B cell (primary cell): ENCODE measurements around the gene SLC5A10. TPM values are rescaled to one million over a fixed set of nuclear protein-coding genes. Genes with fewer than 3 reads are reported as not detected.

Source experiments
- ATAC-seq: fragments of 200-7000 bp; cut with Tn5 transposase; one replicate; pipeline ENCODE4 v1.10.0; 2021; ENCODE audit warnings: low read depth, mild to moderate bottlenecking, moderate number of reproducible peaks, moderate library complexity
- CTCF ChIA-PET: fragments of 350-600 bp; sonication (Branson Sonifier 250); formaldehyde crosslinking; loops from one replicate; lab custom pipeline; 2021; ENCODE audit warnings: antibody characterized with exemption, inconsistent platforms; lab: Charles Lee
- POLR2A ChIA-PET: fragments of 350-600 bp; sonication (Branson Sonifier 250); formaldehyde crosslinking; loops from one replicate; lab custom pipeline; 2021; ENCODE audit warnings: antibody characterized with exemption; lab: Charles Lee
- DNase-seq: peaks from one replicate; pipeline ENCODE4 v3.0.0; 2013
- H2AFZ ChIP-seq: 2 replicates; pipeline ENCODE4 v1.6.1; 2012; ENCODE audit warnings: mild to moderate bottlenecking, low read depth, low read length; ENCODE audit not compliant: insufficient read depth, poor library complexity, severe bottlenecking
- H3K27ac ChIP-seq, 2 donors: 1 replicate in 1 of 2; 2 replicates in 1 of 2; pipeline ENCODE4 v1.5.1; 2012 to 2013; ENCODE audit warnings: low read length in 2 of 2, mild to moderate bottlenecking in 2 of 2, moderate library complexity in 1 of 2
- H3K27me3 ChIP-seq, 4 experiments: fragments of 200-600 bp in 1 of 4; sonication (generic) in 1 of 4; replicated peaks in 1 of 4; 1 replicate in 2 of 4; 2 replicates in 2 of 4; pipeline versions ENCODE4 v1.6.1 to v1.7.0; 2013 to 2016; ENCODE audit warnings: low read length in 3 of 4, mild to moderate bottlenecking in 2 of 4, mixed read lengths in 1 of 4, moderate library complexity in 1 of 4; ENCODE audit not compliant: insufficient read depth in 4 of 4, control insufficient read depth in 3 of 4; ENCODE audit errors: control extremely low read depth in 1 of 4
- H3K36me3 ChIP-seq, 2 experiments: replicated peaks in 1 of 2; 1 replicate in 1 of 2; 2 replicates in 1 of 2; pipeline versions ENCODE4 v1.6.1 to v1.7.1; 2013; ENCODE audit warnings: low read length in 1 of 2; ENCODE audit not compliant: insufficient read depth in 2 of 2, control insufficient read depth in 1 of 2; ENCODE audit errors: control extremely low read depth in 1 of 2, extremely low read depth in 1 of 2
- H3K4me1 ChIP-seq, 2 donors: fragments of 200-600 bp in 1 of 2; sonication (generic) in 1 of 2; 1 replicate in 1 of 2; 2 replicates in 1 of 2; pipeline versions ENCODE4 v1.5.1 to v1.6.1; 2013 to 2017; ENCODE audit warnings: low read length in 2 of 2; ENCODE audit not compliant: control insufficient read depth in 2 of 2, insufficient read depth in 2 of 2
- H3K4me2 ChIP-seq: replicated peaks from 2 replicates; pipeline ENCODE3; 2012; ENCODE audit warnings: mild to moderate bottlenecking, low read depth, low read length; ENCODE audit not compliant: poor library complexity, severe bottlenecking
- H3K4me3 ChIP-seq, 5 experiments: fragments of 200-600 bp in 1 of 5; sonication (generic) in 1 of 5; 1 replicate in 3 of 5; 2 replicates in 2 of 5; pipeline versions ENCODE4 v1.5.1 to v1.7.0; 2011 to 2016; ENCODE audit warnings: low read length in 4 of 5, mild to moderate bottlenecking in 4 of 5, low read depth in 2 of 5, control low read depth in 1 of 5, moderate library complexity in 1 of 5; ENCODE audit not compliant: insufficient read depth in 1 of 5; ENCODE audit errors: control extremely low read depth in 1 of 5, extremely low read depth in 1 of 5
- H3K79me2 ChIP-seq: fragments of 200-600 bp; sonication (generic); one replicate; pipeline ENCODE4 v1.6.0; 2016; ENCODE audit warnings: low read length; ENCODE audit not compliant: control insufficient read depth, insufficient read depth
- H3K9ac ChIP-seq: fragments of 200-600 bp; sonication (generic); 2 replicates; pipeline ENCODE4 v1.6.1; 2017; ENCODE audit warnings: mild to moderate bottlenecking, low read length, moderate library complexity
- H3K9me3 ChIP-seq, 3 donors: one replicate each; pipeline versions ENCODE4 v1.6.1 to v1.7.1; 2013; ENCODE audit warnings: low read length in 2 of 3; ENCODE audit not compliant: control insufficient read depth in 2 of 3, insufficient read depth in 1 of 3; ENCODE audit errors: control extremely low read depth in 1 of 3
- H4K20me1 ChIP-seq: 2 replicates; pipeline ENCODE4 v1.6.0; 2012; ENCODE audit warnings: mild to moderate bottlenecking, low read length; ENCODE audit not compliant: insufficient read depth, control insufficient read depth, poor library complexity, severe bottlenecking
- H3K27ac Mint-ChIP-seq: one replicate; pipeline ENCODE4 v1.8.0; 2021; ENCODE audit warnings: mixed read lengths
- H3K27me3 Mint-ChIP-seq: one replicate; pipeline ENCODE4 v1.8.0; 2021; ENCODE audit warnings: mixed read lengths
- H3K4me1 Mint-ChIP-seq: one replicate; pipeline ENCODE4 v1.8.0; 2021; ENCODE audit warnings: mixed read lengths
- H3K4me3 Mint-ChIP-seq: one replicate; pipeline ENCODE4 v1.8.0; 2021; ENCODE audit warnings: mixed read lengths
- H3K9me3 Mint-ChIP-seq: one replicate; pipeline ENCODE4 v1.8.0; 2022; ENCODE audit warnings: mixed read lengths; ENCODE audit not compliant: insufficient read depth
- CTCF ChIP-seq: fragments of 200-600 bp; IDR thresholded peaks from one replicate; pipeline ENCODE4 v1.8.0; 2022; ENCODE audit warnings: antibody characterized with exemption, mild to moderate bottlenecking
- EZH2 ChIP-seq: IDR thresholded peaks from 2 replicates; pipeline ENCODE4 v1.6.1; 2012; ENCODE audit warnings: borderline replicate concordance, low read depth, mild to moderate bottlenecking, moderate library complexity, low read length; ENCODE audit not compliant: insufficient read depth, poor library complexity, severe bottlenecking
- WGBS: methylation state at CpG from one replicate; pipeline ENCODE4 v1.1.5; 2013; ENCODE audit warnings: missing lambda C conversion rate; ENCODE audit not compliant: insufficient coverage; 5-methylcytosine and 5-hydroxymethylcytosine counted together
- intact Hi-C: fragments of 100-400 bp; cut with micrococcal nuclease; formaldehyde crosslinking; loops from one replicate; pipeline ENCODE4 v1.10.0; 2022
- polyA plus RNA-seq: library from polyadenylated mRNA; depleted of rRNA; stranded (reverse); fragments of >200 nt; gene quantifications from 2 replicates; pipeline ENCODE4 v1.2.3, GENCODE V29; 2012
- total RNA-seq, 2 donors: library from RNA; stranded (reverse); fragments of 120-200 nt in 1 of 2; gene quantifications; 1 replicate in 1 of 2; 2 replicates in 1 of 2; pipeline versions ENCODE4 v1.2.3 to v1.2.4, GENCODE V29; 2013 to 2022

The SLC5A10 gene
- total and polyA plus RNA-seq, 2 donors (not counting 1 experiment from before 2014, with no cell fraction given), result not detected

- Mint-ChIP-seq H3K9me3 (no peaks in the 10 kb centered on the region), H3K4me3 (no peak overlapping the region), H3K27ac (no peak overlapping the region), H3K27me3 (no peaks in the 10 kb centered on the region), H3K4me1 (peaks cover 5% of the 10 kb centered on the region)
- no peak overlapping the region for H3K4me2 ChIP-seq
- ChIA-PET CTCF (interaction anchor here (0.6 kb wide), 1 partner anchor 261 kb away, joined by 3 read pairs; no protein-coding TSS in a partner anchor), POLR2A (no interaction called here)
- peaks cover 0 to 13% of the 10 kb centered on the region in 2 donors for H3K4me1 ChIP-seq
- 96% methylated on average over 6 of the region's 9 CpGs for WGBS
- no peak overlapping the region for H3K27ac ChIP-seq
- H3K79me2 ChIP-seq, result no peaks in the 10 kb centered on the region
- H3K36me3 ChIP-seq, result no peaks in the 10 kb centered on the region
- TF ChIP-seq CTCF (no peak), EZH2 (no peak)
- H3K4me3 ChIP-seq, result no peak overlapping the region
- no peak for ATAC-seq
- H3K27me3 ChIP-seq, result no peaks in the 10 kb centered on the region
- no peak overlapping the region for H3K9ac ChIP-seq
- no peaks in the 10 kb centered on the region for H3K9me3 ChIP-seq
- intact Hi-C loops, result no loop called here
- no peak for DNase-seq
- H4K20me1 ChIP-seq, result no peaks in the 10 kb centered on the region
- no peak overlapping the region for H2AFZ ChIP-seq
Observed at GRCh38 chr17:18964550-18964949, 12.6 kb downstream of the SLC5A10 start.

- WGBS, result 68% methylated on average over 13 of the region's 14 CpGs
- H3K79me2 ChIP-seq, result no peaks in the 10 kb centered on the region
- DNase-seq, result no peak
- H3K4me3 Mint-ChIP-seq, result no peak overlapping the region
- peaks cover 0 to 11% of the 10 kb centered on the region in 2 donors for H3K4me1 ChIP-seq
- no peak overlapping the region for H3K4me3 ChIP-seq
- H3K4me2 ChIP-seq, result no peak overlapping the region
- no peaks in the 10 kb centered on the region for H4K20me1 ChIP-seq
- intact Hi-C loops, result no loop called here
- H3K27me3 Mint-ChIP-seq, result no peaks in the 10 kb centered on the region
- no peak overlapping the region for H3K27ac ChIP-seq
- no peaks in the 10 kb centered on the region for H3K9me3 ChIP-seq
- no peak overlapping the region for H2AFZ ChIP-seq
- H3K27me3 ChIP-seq, result no peaks in the 10 kb centered on the region
- peaks cover 3% of the 10 kb centered on the region for H3K4me1 Mint-ChIP-seq
- ChIA-PET POLR2A (no interaction called here), CTCF (no interaction called here)
- no peak for ATAC-seq
- H3K27ac Mint-ChIP-seq, result no peak overlapping the region
- H3K36me3 ChIP-seq, result peaks cover 0 to under 1% of the 10 kb centered on the region in 2 experiments
- H3K9ac ChIP-seq, result no peak overlapping the region
- TF ChIP-seq EZH2 (no peak), CTCF (no peak)
- no peaks in the 10 kb centered on the region for H3K9me3 Mint-ChIP-seq
Observed at GRCh38 chr17:18965530-18966236, 13.7 kb downstream of the SLC5A10 start.
